Measurements from ENCODE around the gene FCGR1A.
A peak's percentile ranks its signal among the peaks of the same experiment; 100 is the strongest.
"Not testable (repeated sequence)": the region's sequence is repeated elsewhere in the genome, so short reads cannot be mapped to it uniquely, and the experiment has no call there.

Gene FCGR1A

GRCh38 chr1:149778313-149778712 is 4.2 kb upstream of the FCGR1A start:
- not testable (repeated sequence) for DNase-seq

- not testable (repeated sequence) for DNase-seq
Observed at GRCh38 chr1:149781413-149781984, 995 bp upstream of the FCGR1A start.

GRCh38 chr1:149783289-149783688 is 795 bp downstream of the FCGR1A start:
- not testable (repeated sequence) for DNase-seq

GRCh38 chr1:149783868-149784267 is 1.4 kb downstream of the FCGR1A start:
- not testable (repeated sequence) for DNase-seq

- not testable (repeated sequence) for DNase-seq
Observed at GRCh38 chr1:149787688-149788451, 5.4 kb downstream of the FCGR1A start.

- peak; percentile 23 for DNase-seq
Observed at GRCh38 chr1:149792502-149792901, 10.0 kb downstream of the FCGR1A start.

GRCh38 chr1:149792912-149793515 is 10.5 kb downstream of the FCGR1A start:
- peak; percentile 60 for DNase-seq

GRCh38 chr1:149793885-149794284 is 11.4 kb downstream of the FCGR1A start:
- not testable (repeated sequence) for DNase-seq

- DNase-seq, result not testable (repeated sequence)
Observed at GRCh38 chr1:149801628-149802027, 19.1 kb downstream of the FCGR1A start.

GRCh38 chr1:149804417-149805080 is 22.1 kb downstream of the FCGR1A start:
- DNase-seq, result not testable (repeated sequence)

GRCh38 chr1:149810697-149811405 is 28.4 kb downstream of the FCGR1A start:
- DNase-seq, result peak; percentile 10

- peak; percentile 12 for DNase-seq
Observed at GRCh38 chr1:149811514-149811889, 29.0 kb downstream of the FCGR1A start.

- DNase-seq, result peak; percentile 92
Observed at GRCh38 chr1:149811890-149812829, 29.7 kb downstream of the FCGR1A start.

GRCh38 chr1:149812893-149813801 is 30.7 kb downstream of the FCGR1A start:
- peak; percentile 89 for DNase-seq

GRCh38 chr1:149820387-149820786 is 37.9 kb downstream of the FCGR1A start:
- not testable (repeated sequence) for DNase-seq

GRCh38 chr1:149826555-149826954 is 44.1 kb downstream of the FCGR1A start:
- DNase-seq, result not testable (repeated sequence)

- not testable (repeated sequence) for DNase-seq
Observed at GRCh38 chr1:149831764-149832315, 49.3 kb downstream of the FCGR1A start.

GRCh38 chr1:149832316-149833126 is 50.0 kb downstream of the FCGR1A start:
- DNase-seq, result not testable (repeated sequence)

- DNase-seq, result not testable (repeated sequence)
Observed at GRCh38 chr1:149833144-149833543, 50.6 kb downstream of the FCGR1A start.

Data from NCI-H2171 treated with DMSO at 0.1 percent for 48 hours (cell line).